Stimulated activated CD4-positive, alpha-beta T cell treated with anti-CD3 and anti-CD28 coated beads, Interleukin-15, amount 100 ng/mL, for 24 hours (primary cell): ENCODE data around the gene STOML1.
"Not testable (repeated sequence)": the region's sequence is repeated elsewhere in the genome, so short reads cannot be mapped to it uniquely, and the experiment has no call there.

Experiments used
- DNase-seq: peaks from one replicate; pipeline ENCODE4 v3.0.0-alpha.2; 2020

STOML1 gene

DNA sequence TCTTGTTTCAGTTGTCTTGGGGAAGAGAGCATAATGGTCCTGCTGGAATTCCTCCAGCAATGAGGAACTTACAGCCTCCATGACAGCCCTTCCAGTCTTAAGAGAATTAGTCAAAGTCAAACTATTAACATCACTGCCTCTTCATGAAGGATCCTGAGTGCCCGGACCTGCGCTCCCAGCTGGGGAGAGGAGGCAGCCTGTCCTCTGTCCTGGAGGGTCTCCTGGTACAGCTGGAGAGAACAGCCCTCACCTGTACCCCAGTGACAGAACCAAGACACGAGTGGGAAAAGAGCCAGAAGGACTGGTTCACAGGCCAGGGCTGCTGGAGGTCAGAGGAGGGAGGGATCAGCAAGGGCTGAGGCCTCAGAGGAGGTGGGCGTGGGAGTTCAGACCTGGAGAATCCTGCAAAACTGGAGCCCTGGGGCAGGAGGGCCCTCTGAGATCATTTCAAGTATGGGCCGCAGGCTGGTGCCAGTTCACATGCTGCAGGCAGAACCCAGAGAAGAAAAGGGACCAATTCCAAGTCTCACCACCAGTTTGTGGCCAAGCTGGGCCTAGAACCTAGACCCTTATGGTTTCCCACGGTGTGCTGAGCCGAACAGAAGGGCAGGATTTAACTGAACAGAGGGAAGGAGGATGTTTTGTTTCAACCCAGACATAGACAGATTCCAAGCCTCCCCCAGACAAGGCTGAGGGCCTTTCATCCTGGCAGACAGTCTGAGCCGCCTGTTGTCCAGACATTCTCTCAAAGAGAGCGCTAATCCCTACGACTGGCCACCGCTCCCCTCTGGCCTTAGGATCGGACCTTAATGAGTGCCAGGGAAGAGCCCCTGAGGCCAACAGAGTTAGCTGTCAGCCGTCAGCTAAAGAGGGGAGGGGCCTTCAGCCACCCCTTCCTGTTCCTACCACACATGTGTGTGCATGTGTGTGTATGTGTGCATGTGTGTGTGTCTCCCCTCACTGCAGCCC is 47.6 kb downstream of the STOML1 start:
- no peak for DNase-seq

DNA sequence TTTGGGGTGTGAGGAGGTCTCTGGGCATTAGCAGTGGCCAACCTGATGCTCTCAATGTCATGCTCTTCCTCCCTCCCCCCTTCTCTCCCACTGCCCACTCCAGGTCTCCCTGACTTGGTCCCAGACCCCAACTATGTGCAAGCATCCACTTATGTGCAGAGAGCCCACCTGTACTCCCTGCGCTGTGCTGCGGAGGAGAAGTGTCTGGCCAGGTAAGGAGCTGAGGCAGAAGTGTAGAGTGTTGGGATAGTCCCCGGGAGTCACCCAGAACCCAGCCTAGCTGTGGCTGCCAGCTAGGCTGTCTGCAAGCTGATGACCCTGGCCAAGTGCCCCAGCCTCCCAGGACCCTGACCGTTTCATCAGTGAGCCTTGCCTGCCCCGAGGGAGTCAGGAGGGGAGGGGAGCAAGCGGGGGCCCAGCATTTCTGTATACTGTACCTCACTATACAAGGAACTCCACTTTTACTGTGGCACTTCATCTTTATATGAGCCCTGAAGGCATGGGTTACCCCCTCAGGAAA is 49.3 kb downstream of the STOML1 start:
- no peak for DNase-seq

DNA sequence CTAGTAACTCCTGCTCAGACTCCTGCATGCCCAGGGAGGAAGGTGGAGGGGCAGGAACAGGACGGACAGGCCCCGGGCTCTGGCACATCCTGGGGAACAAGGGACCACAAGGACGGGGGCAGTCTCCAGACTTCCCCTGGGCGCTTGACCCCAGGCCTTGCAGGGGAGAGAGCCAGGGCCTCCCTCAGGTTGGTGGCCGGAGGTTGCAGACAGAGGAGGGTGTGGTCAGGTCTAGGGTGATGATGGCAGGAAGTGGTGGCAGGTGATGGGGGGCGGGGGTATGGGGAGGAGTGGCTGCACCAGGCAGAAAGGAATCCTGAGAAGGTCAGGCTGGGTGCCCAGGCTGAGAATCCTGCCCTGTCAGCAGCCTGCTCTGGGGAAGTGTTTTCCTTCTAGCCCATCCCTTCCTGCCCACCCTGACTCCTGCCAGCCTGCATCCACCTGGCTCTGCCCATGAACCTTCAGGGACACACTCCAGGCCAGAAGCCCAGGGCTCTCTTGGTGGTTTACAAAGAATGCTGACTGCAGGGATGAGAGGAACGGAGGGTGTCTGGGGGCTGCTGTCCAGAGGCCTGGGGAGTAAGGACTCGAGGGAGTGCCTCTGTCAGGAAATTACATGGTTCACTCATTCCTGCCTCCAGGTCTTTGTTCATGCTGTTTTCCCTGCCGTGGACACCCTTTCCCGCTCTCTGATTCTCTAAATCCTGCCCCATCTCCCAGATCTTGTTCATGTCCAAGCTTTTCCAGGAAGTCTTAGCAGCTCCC is 50.0 kb downstream of the STOML1 start:
- no peak for DNase-seq

DNA sequence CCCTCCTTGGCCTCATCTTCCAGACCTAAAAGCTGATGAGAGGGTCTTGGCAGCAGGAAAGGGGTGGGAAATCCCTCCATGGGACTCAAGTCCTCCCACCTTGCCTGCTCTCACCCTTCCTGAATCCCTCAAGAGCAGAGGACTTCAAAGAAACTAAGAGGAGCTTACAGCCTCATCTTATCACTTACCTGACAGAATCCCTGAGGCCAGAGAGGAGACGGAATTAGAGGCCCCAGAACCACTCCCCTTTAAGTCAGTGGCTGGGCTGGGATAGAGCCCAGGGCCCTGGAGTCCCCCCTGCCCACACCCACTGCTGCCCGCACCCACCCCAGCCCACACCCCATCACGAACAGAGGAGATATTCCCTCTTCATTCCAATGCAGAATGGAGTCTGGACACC is 50.6 kb downstream of the STOML1 start:
- no peak for DNase-seq

DNA sequence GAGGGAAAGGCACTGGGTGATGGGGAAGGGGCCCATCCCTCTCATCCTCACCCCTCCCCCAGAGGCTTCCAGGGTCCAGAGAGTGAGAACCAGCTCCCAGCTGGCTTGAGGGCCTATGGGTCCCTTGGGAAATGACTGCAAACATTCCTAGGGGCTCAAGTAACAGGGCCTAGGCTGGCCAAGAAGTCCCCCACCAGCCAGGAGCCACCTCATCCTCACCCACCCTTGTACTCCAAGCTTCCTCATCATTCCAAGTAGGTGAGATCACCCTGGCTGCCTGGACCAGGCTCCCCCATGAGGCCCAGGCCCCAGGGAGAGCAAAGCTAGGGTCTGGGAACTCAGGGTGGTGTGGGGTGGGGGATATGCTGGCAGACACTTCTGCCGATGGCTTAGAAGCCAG is 51.1 kb downstream of the STOML1 start:
- DNase-seq: no peak

DNA sequence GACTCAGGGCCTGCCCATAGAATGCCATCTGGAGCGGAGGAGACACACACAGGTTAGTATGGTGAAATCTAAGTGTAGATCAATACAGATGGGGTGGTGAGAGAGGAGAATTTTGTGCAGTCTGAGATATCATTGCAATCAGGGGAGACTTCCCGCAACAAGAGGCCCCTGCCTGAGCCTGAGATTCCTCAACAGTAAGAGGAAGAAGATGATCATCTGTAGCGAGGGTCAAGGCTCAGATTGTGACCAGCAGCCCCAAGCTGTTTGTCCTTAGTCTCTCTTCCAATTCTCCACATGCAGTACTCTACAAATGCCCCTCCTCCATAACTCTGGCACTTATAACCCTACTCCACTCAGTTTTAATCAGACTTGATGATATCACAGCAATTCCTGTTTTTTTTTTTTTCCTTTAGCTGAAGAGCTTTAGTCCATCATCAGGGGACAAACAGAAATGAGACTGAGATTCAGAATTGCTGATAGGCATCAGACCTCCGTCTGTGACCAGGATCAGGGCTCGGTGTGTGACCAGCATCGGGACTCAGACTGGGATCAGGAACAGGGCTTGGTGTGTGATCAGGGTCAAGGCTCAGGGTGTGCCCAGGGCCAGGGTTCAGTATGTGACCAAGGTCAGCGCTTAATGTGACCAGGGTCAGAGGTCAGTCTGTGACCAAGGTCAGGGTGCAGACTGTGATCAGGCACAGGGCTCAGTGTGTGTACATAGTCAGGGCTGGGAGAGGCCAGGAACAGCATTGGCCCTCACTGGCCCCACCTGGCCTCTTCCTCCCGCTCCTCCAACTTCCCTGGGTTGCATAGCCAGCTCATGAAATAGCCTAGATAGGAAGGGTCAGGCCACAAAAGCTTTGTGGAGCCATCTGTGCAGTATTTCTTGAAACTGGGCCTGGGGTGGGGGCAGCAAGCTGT is 51.8 kb downstream of the STOML1 start:
- DNase-seq: no peak

DNA sequence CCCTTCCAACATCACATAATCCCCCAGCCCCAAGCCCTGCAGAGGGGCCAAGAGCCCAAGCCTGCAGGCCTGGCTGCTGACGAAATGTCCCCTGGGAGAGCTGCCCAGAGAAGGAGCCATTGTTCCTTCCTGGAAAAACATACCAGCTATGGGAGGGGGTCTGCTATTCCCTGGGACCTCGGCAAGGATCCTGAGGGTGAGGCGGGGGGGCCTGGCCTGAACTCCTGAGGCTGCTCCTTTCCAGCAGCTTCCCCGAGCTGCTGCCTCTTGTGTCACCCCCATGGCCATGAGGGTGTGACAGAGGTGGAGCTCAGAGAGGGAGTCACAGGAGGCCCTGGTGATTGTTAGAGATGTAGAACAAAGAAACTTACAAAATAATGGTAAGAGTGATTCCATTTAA is 53.0 kb downstream of the STOML1 start:
- no peak for DNase-seq

DNA sequence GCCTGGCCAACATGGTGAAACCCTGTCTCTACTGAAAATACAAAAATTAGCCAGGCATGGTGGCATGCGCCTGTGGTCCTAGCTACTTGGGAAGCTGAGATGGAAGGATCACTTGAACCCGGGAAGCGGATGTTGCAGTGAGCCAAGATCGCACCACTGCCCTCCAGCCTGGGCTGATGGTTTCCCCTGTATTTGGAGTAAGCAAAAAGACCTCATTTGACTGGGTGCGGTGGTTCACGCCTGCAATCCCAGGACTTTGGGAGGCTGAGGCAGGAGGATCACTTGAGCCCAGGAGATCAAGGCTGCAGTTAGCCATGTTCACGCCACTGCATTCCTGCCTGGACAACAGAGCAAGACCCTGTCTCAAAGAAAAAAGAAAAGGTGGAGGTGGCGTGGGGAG is 53.6 kb downstream of the STOML1 start:
- not testable (repeated sequence) for DNase-seq

DNA sequence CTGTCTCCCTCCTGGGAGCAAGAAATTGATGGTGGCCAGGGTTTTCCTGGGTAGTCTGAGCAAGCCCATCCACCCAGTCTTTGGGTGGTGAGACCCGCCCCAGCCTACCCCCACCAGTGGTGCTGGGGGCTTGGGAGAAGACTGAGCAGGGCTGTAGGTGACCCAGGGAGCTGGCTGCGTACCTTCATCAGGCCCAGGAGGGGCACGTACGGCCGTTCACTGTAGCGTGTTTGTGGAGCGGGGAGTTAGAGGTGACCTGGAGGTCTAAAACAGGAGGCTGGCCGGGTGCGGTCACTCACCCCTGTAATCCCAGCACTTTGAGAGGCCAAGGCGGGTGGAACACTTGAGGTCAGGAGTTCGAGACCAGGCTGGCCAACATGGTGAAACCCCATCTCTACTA is 54.4 kb downstream of the STOML1 start:
- DNase-seq: no peak

DNA sequence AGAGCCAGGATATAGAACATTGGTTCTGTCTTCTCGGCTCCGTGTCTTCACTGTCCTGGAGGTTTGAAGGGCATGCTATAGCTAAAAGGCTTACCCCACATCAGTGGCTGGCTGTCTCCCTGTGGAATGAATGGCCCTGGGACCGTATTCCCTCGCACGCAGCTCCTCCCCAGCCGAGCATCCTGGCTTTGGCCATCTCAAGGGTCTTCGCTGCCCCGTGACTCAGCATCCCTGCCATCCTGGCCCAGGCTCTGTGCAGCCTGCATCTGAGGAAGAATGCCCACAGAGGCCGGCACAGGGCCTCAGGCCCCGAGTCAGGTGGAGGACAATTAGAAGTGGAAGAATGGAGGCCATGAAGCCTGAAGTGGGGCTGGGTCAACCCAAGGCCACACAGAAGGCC is 54.8 kb downstream of the STOML1 start:
- no peak for DNase-seq

DNA sequence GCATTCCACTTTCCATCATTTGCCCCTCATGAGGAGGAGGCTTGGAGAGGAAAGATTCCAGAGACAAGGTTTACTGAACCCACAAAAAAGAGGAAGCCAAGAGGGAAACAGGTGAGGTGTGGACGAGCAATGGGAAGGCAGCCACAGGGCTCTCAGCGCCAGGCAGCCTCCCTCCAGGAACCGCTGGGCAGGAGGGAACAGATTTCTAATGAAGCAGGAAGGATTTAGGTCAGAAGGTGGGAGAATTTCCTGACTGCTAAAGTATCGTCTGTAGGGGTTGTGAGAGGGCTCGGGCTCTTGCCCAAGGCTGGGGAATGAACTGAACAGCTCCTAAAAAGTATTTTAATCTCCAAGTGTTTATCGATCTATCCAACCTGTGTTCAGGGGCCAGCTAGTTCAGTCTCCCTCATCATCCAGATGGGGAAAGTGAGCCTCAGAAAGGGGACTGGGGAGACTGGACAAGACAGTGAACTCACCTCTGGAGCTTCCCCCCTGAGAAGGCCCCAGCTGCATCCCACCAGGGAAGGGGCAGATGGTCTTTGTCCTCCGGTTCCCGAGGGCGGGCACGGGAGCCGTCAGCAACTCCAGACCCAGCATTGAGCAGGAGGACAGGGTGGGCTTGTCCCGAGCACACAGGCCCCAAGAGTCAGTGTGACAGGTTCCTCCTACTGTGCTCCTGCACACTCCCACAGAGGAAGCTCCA is 55.4 kb downstream of the STOML1 start:
- DNase-seq: no peak

DNA sequence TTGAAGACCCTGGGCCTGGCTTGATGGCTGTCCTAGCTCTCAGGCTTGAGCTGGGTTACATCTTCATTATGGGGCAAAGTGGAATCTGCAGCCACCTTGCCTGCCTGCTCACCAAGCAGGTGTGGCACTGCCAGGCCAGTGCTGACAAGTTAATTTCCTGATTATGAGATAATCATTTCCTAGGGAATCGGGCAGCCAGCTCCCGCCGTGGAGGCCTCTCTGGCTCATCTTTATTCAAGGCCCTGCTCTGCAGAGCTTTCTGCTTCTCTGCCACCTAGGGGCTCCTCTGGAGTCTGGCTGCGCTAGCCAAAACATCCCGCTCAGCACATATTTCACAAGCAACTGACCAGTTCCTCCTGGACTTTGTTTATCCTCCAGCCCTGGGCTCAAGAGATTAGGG is 55.9 kb downstream of the STOML1 start:
- DNase-seq: no peak

DNA sequence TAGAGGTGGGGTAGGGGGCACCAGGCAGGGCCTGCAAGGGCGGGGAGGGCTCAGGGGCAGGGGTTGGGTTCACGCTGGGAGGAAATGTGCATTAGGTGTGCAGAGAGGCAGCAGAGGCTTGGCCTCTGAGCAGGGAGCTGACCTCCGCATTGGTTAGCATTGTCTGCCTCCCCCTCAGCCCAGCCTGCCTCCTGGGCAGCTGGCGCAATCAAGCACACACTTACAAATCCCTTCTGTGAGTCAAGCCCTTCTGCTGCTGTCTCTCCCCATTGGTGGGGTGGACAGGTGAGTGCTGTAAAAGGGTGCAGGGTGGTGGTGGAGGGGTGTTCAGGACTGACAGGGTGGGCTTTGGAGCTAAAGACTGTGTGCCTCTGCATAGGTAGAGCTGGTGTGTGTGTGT is 56.5 kb downstream of the STOML1 start:
- DNase-seq: no peak

DNA sequence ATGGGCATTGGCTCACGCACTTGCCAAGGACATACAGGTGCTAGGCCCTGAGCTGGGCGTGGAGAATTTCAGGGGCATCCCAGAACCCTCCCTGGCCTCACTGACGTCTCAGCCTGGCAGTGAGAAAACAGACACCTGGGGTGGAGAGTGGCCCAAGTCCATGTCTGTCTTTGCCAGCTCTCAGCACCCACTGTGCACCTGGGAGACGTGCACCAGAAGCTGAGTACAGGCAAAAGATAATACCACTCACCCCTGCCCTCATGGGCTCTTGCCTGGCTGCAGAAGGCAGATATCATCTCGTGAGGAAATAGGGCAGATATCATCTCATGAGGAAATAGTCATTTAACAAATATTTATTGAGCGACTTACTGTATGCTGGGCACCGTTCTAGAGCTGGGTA is 57.8 kb downstream of the STOML1 start:
- no peak for DNase-seq

DNA sequence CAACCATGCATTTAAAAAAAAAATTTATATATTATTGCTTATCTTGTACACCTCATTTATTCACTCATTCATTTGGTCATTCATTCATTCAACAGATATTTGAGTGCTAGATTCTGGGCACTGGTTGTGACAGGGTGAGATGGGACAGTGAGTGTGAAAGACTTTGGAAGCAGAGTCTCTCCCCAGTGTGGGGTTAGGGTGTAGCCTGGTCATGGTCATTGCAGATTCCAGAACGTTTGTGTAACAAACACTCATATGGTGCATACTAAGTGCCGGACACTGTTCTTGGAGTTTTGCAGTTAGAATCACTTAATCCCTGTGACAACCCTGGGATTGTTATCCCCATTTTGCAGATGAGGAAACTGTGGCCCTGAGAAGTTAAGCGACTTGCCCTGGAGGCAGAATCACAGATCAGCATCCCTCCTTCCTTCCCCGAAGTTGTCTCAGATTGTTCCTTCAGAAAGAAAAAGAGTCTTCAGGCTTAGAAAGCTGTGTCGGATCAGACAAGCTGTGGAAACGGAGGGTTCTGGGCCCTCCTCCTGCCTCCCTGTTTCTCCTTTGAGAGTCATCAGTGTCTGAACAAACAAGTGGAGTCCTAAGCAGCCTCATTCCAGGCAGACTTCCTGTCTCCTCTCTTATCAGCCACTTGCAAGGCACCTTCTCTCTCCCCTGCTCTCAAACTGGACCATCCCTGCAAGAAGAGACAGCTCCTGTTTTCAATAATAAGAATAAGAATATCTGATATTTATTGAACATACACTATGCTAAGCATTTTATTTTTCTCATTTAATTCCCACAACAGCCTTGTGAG is 59.5 kb downstream of the STOML1 start:
- no peak for DNase-seq

DNA sequence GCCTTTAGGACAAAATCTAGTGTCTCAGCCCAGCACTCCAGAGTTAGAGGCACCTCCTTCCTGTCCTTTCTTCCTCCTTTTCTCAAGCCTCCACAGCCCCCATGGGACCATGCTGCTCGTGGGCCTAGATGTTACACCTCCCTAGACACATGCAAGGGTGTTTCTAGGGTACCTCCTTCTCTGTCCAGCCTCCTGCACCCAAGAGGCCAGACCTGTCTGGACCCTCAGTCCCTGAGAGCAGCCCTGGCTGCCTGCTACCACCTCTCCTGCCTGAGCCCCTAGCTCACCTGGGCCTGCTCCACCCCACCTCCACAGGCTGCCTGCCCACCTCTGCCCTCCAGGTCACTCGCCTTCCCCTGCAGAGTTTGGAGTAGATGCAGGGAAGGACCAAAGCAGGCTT is 60.7 kb downstream of the STOML1 start:
- no peak for DNase-seq

DNA sequence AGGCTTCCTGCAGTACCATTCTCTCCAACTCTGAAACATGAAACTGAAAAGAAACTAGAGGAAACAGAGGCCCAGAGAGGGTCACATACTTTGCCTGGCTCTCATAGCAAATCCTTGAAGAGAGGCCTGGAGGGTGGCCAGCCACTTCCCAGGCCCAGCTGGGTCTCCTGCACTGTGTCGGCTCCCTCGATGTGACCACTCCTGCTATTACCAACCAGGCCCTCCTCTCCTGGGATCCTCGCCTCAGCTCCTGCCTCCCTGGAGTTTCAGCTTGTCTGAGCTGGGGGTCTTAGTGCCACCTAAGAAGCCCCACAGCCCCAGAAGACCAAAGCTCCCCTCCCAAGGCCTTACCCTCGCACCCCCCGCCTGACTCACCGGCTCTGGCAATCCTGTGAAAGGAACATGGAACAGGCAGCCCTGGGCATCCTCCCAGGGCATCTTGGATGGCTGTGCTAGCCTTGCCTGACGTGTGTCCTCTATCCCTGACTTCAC is 61.3 kb downstream of the STOML1 start:
- no peak for DNase-seq

DNA sequence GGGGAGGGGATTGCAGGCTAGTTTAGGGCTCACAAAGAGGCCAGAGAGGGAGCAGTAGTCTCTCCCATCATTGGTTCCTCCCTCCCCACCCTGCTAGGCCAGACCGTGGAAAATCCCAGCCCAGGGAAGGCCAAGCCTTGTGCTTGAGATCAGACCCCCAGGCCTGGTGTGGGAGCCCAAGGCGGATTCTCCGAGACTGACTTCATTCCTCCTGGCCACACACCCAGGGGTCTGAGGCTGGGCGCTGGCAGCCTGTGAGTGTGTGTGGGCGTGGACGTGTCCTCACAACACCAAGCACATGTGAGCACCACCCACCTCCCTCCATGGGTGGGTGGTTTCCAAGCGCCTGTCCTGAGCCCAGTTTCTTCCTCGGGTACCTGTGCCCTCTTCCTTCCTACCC is 61.7 kb downstream of the STOML1 start:
- no peak for DNase-seq

DNA sequence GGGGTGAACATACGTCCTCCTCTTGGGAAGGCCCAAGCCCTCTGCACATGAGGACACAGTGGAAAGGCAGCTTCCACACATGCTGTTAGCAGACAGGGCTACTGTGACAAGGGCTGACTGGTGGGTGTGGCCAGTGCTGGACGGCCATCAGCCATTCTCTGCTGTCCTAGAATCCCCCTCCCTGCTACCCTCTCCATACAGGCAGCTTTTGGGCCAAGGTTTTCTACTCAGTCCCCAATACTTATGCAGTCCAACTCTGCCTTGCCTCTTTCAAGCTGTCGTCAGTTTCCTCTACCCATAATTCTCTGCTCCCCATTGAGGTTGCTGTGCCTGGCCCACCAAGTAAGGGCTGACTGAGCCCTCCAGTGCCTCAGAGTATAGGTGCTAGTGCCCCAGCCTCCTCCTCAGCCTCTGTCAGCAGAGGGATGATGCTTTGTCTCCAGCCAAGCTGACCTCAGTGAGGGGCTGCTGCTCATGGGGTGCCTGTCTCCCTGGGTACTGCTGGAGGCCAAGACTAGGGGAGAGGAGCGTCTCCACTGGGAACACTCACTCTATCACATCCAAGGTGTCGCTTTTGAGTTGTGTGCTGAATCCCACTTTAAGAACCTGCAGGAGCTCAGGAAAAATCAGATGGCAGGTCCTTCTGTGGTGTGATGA is 63.0 kb downstream of the STOML1 start:
- no peak for DNase-seq
